ENCODE measurements around the gene MROH8.

Gene MROH8

GRCh38 chr20:37194621-37195417 is 15.5 kb upstream of the MROH8 start:
- no peaks in the 10 kb centered on the region for H3K9me3 ChIP-seq (ENCODE audit: insufficient read depth, low read length, severe bottlenecking)
- TF ChIP-seq CTCF (IDR thresholded peaks at IDR 0.05; ENCODE audit: borderline replicate concordance, extremely low read depth, low read length, poor library complexity, severe bottlenecking): no peak
- TF ChIP-seq EZH2 (IDR thresholded peaks at IDR 0.05; ENCODE audit: borderline replicate concordance, low read depth, low read length, severe bottlenecking): no peak
- no peak for ATAC-seq (ENCODE audit: insufficient read depth, low read depth)
- H4K20me1 ChIP-seq (ENCODE audit: insufficient read depth, low read length): peaks cover 88% of the 10 kb centered on the region
- H3K27me3 ChIP-seq (ENCODE audit: insufficient read depth, low read length, poor library complexity): no peaks in the 10 kb centered on the region
- H2AFZ ChIP-seq (ENCODE audit: low read depth, low read length): no peak overlapping the region
- no peak overlapping the region for H3K9ac ChIP-seq (ENCODE audit: low read depth, low read length)
- H3K4me3 ChIP-seq (ENCODE audit: low read depth in 1 of 2, low read length in 2 of 2): no peak overlapping the region
- no peak for DNase-seq
- H3K4me2 ChIP-seq (ENCODE audit: insufficient read depth, low read length): no peak overlapping the region
- peaks cover 93% of the 10 kb centered on the region for H3K79me2 ChIP-seq (ENCODE audit: insufficient read depth, low read length)
- H3K27ac ChIP-seq (ENCODE audit: low read length): no peak overlapping the region
- peaks cover 69% of the 10 kb centered on the region for H3K36me3 ChIP-seq (ENCODE audit: insufficient read depth, low read length)
- H3K4me1 ChIP-seq (ENCODE audit: insufficient read depth, low read length): no peaks in the 10 kb centered on the region; the same call in 1 of the 2 replicates

- no peak overlapping the region for H3K4me3 ChIP-seq (ENCODE audit: low read depth in 1 of 2, low read length in 2 of 2)
- no peak overlapping the region for H3K4me2 ChIP-seq (ENCODE audit: insufficient read depth, low read length)
- ATAC-seq (ENCODE audit: insufficient read depth, low read depth) (no peak), DNase-seq (no peak)
- H3K27me3 ChIP-seq (ENCODE audit: insufficient read depth, low read length, poor library complexity): no peaks in the 10 kb centered on the region
- no peak overlapping the region for H3K27ac ChIP-seq (ENCODE audit: low read length)
- no peaks in the 10 kb centered on the region; the same call in 1 of the 2 replicates for H3K4me1 ChIP-seq (ENCODE audit: insufficient read depth, low read length)
- no peak overlapping the region for H3K9ac ChIP-seq (ENCODE audit: low read depth, low read length)
- H3K79me2 ChIP-seq (ENCODE audit: insufficient read depth, low read length): peaks cover 95% of the 10 kb centered on the region
- H3K36me3 ChIP-seq (ENCODE audit: insufficient read depth, low read length): peaks cover 69% of the 10 kb centered on the region
- H3K9me3 ChIP-seq (ENCODE audit: insufficient read depth, low read length, severe bottlenecking): no peaks in the 10 kb centered on the region
- TF ChIP-seq EZH2 (IDR thresholded peaks at IDR 0.05; ENCODE audit: borderline replicate concordance, low read depth, low read length, severe bottlenecking) (no peak), CTCF (IDR thresholded peaks at IDR 0.05; ENCODE audit: borderline replicate concordance, extremely low read depth, low read length, poor library complexity, severe bottlenecking) (no peak)
- H2AFZ ChIP-seq (ENCODE audit: low read depth, low read length): no peak overlapping the region
- peaks cover 91% of the 10 kb centered on the region for H4K20me1 ChIP-seq (ENCODE audit: insufficient read depth, low read length)
These were observed 14.5 kb upstream of the MROH8 start for GRCh38 chr20:37193821-37194220.

GRCh38 chr20:37193226-37193625 is 13.9 kb upstream of the MROH8 start:
- Histone ChIP-seq H3K4me3 (ENCODE audit: low read depth in 1 of 2, low read length in 2 of 2) (no peak overlapping the region), H3K79me2 (ENCODE audit: insufficient read depth, low read length) (peaks cover 97% of the 10 kb centered on the region), H3K4me2 (ENCODE audit: insufficient read depth, low read length) (no peak overlapping the region), H3K9ac (ENCODE audit: low read depth, low read length) (no peak overlapping the region), H4K20me1 (ENCODE audit: insufficient read depth, low read length) (peaks cover 91% of the 10 kb centered on the region), H3K4me1 (ENCODE audit: insufficient read depth, low read length) (no peaks in the 10 kb centered on the region; the same call in 1 of the 2 replicates), H3K36me3 (ENCODE audit: insufficient read depth, low read length) (peaks cover 69% of the 10 kb centered on the region), H2AFZ (ENCODE audit: low read depth, low read length) (no peak overlapping the region), H3K9me3 (ENCODE audit: insufficient read depth, low read length, severe bottlenecking) (no peaks in the 10 kb centered on the region), H3K27ac (ENCODE audit: low read length) (no peak overlapping the region), H3K27me3 (ENCODE audit: insufficient read depth, low read length, poor library complexity) (no peaks in the 10 kb centered on the region)
- DNase-seq: no peak
- TF ChIP-seq EZH2 (IDR thresholded peaks at IDR 0.05; ENCODE audit: borderline replicate concordance, low read depth, low read length, severe bottlenecking): no peak
- TF ChIP-seq CTCF (IDR thresholded peaks at IDR 0.05; ENCODE audit: borderline replicate concordance, extremely low read depth, low read length, poor library complexity, severe bottlenecking): no peak
- no peak for ATAC-seq (ENCODE audit: insufficient read depth, low read depth)

Measured in DND-41 (cell line).